Measurements from ENCODE around the gene PPEF1.

DNA sequence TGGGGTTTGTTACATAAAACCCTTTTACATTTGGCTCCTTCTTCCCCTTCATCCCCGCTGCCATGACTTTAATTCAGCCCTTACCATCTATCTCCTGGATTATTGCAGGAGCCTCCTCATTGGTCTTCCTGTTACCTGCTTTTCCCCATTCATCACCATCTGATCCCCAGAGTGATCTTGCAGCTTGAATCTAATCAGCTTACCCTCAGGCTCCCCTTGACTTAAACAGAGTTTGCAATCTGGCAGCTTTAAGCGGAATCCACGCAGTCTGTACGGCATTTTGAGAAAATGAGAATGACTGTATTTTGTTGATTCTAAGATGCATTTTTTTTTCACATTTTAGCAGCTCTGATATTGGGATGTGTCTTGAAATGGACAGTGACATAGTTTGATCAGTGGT is 14.9 kb upstream of the PPEF1 start:
- TF ChIP-seq EZH2phosphoT487 (IDR thresholded peaks at IDR 0.05; ENCODE audit: borderline replicate concordance, low read length) = no peak
- TF ChIP-seq, protein P1, sequence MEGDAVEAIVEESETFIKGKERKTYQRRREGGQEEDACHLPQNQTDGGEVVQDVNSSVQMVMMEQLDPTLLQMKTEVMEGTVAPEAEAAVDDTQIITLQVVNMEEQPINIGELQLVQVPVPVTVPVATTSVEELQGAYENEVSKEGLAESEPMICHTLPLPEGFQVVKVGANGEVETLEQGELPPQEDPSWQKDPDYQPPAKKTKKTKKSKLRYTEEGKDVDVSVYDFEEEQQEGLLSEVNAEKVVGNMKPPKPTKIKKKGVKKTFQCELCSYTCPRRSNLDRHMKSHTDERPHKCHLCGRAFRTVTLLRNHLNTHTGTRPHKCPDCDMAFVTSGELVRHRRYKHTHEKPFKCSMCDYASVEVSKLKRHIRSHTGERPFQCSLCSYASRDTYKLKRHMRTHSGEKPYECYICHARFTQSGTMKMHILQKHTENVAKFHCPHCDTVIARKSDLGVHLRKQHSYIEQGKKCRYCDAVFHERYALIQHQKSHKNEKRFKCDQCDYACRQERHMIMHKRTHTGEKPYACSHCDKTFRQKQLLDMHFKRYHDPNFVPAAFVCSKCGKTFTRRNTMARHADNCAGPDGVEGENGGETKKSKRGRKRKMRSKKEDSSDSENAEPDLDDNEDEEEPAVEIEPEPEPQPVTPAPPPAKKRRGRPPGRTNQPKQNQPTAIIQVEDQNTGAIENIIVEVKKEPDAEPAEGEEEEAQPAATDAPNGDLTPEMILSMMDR (conservative IDR thresholded peaks at IDR 0.05; ENCODE audit: low read depth, low read length) = no peak

Measured in PC-3 (cell line).